H7 (cell line): Measurements from ENCODE around the gene LMNTD2. TPM values are rescaled to one million over a fixed set of nuclear protein-coding genes. Genes with fewer than 3 reads are reported as not detected.
A peak's percentile ranks its signal among the peaks of the same experiment; 100 is the strongest.

Source experiments
- DNase-seq: peaks from one replicate; pipeline ENCODE4 v3.0.0; 2012
- H3K27me3 ChIP-seq: 2 replicates; pipeline ENCODE4 v1.6.0; 2011; ENCODE audit warnings: mild to moderate bottlenecking, low read length; ENCODE audit not compliant: control insufficient read depth, insufficient read depth
- H3K36me3 ChIP-seq: replicated peaks from 2 replicates; pipeline ENCODE4 v1.5.1; 2011; ENCODE audit warnings: low read length; ENCODE audit not compliant: control insufficient read depth, insufficient read depth
- H3K4me3 ChIP-seq: 2 replicates; pipeline ENCODE4 v1.5.1; 2011; ENCODE audit warnings: low read depth, mild to moderate bottlenecking, control low read depth, low read length, moderate library complexity; ENCODE audit not compliant: insufficient read depth
- total RNA-seq: library from RNA; depleted of rRNA; stranded (reverse); fragments of >200 nt; shearing (Covaris generic); gene quantifications from 2 replicates; pipeline ENCODE4 v1.2.3, GENCODE V29; 2014

Gene LMNTD2
- total RNA-seq, 1 experiment from 2014 or later: 4.0 TPM

DNA sequence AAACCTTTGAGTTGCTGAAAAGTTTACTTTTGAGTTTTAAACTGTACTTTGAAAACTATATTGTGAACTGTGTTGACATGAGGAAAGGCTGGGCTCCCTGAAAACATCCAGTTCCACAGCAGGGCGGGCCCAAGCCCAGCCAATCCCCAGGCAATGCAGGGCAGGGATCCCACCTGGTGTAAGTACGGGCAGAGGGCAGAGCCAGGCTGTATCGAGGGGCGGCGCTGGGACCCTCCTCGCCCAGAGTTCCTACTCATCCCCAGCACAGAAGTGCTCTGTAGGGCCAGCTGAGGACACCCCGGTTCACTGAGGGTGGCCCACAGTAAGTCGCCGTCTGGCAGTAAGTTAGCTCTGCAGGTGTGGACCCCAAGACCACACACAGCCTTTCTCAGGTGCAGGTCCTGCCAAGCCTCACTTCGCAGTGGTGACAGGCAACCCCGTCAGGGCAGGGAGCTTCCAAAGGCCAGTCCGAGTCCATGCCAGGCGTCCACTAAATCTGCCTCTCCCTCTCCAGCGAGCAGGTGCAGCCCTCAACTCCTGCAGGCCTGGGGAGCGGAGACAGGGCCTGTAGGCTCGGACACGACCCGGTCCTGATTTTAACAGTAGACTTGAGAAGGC, 6.6 kb upstream of the LMNTD2 start:
- Histone ChIP-seq H3K36me3 (no peaks in the 10 kb centered on the region; the same call in 1 of the 2 replicates), H3K27me3 (peaks cover 15% of the 10 kb centered on the region; the same call in 1 of the 2 replicates), H3K4me3 (no peak overlapping the region)
- no peak for DNase-seq

DNA sequence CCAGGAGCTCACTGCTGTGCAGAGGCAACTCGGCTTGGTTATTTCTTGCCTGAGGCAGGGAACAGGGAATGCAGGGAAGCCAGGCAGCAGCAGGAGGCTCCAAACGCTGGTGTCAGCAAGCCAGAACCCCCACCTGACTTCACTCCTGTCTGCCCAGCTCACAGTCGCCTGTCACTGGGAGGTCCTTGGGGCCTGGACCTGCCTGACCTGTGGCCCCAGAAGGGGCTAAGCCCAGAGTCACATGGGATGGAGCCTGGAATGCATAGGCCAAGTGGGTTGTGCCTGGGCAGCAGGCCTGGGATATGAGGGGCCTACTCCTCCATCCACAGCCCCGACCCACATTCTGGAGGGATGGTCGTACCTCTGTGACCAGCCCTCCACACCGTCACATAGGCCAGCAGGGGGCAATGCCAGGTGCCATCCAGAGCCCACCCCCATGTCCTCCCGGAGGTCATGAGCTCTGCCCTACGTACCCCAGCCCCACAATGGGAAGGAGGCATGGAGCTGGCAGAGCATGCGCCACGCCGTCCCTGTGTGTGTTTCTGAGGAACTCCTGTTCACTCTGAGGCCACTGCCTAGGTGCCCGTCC, 5.5 kb upstream of the LMNTD2 start:
- H3K36me3 ChIP-seq: no peaks in the 10 kb centered on the region; the same call in 1 of the 2 replicates
- H3K4me3 ChIP-seq: no peak overlapping the region
- DNase-seq: no peak
- peaks cover 18% of the 10 kb centered on the region; the same call in 1 of the 2 replicates for H3K27me3 ChIP-seq

DNA sequence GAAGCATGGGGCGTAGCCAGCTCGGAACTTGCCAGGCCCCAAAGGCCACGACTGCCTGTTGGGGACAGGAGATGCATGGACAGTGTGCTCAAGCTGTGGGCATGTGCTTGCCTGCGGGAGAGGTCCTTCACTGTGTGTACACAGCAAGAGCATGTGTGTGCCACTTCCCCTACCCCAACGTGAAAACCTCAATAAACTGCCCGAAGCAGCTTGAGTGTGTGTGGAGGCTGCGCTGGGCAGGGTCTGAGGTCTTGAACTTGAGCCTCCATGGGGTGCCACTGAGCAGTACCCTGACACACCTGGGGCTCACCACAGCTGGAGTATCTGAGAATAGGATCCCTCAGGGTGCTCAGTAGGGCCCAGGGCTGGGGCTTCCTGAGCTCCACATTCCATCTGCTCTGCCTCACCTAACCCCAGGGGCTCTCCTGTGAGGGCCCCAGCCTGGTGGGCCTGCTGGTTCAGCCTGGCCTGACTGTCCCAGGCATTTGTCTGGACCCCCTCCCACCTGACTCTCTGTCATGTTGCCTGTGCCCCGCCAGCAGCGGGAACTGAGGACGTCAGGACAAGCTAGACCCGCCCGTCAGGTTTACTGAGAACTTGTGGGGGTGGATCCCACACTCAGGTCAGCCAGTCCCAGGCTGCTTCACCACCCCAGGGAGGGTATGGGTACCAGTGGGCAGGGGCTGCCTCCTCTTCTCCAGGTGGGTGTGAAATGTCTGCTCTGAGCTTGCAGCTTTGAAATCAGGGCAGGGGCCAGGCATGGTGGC, 3.5 kb upstream of the LMNTD2 start:
- Histone ChIP-seq H3K27me3 (peaks cover 16% of the 10 kb centered on the region; the same call in 1 of the 2 replicates), H3K36me3 (no peaks in the 10 kb centered on the region; the same call in 1 of the 2 replicates), H3K4me3 (no peak overlapping the region)
- no peak for DNase-seq

DNA sequence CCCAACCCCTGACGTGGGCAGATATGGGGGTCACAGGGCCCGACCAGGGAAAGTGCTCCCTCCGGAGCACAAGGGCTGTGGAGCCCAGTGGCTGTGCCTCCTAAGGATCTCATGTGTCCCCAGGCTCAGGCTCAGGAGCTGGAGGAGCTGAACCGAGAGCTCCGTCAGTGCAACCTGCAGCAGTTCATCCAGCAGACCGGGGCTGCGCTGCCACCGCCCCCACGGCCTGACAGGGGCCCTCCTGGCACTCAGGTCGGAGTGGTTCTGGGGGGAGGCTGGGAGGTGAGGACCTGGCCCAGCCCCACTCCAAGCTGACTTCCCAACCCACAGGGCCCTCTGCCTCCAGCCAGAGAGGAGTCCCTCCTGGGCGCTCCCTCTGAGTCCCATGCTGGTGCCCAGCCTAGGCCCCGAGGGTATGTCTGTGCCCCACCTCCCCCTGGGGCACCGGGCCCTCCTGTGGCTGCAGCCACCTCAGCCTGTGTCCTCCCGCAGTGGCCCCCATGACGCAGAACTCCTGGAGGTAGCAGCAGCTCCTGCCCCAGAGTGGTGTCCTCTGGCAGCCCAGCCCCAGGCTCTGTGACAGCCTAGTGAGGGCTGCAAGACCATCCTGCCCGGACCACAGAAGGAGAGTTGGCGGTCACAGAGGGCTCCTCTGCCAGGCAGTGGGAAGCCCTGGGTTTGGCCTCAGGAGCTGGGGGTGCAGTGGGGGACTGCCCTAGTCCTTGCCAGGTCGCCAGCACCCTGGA, 2.7 kb upstream of the LMNTD2 start:
- DNase-seq: no peak

DNA sequence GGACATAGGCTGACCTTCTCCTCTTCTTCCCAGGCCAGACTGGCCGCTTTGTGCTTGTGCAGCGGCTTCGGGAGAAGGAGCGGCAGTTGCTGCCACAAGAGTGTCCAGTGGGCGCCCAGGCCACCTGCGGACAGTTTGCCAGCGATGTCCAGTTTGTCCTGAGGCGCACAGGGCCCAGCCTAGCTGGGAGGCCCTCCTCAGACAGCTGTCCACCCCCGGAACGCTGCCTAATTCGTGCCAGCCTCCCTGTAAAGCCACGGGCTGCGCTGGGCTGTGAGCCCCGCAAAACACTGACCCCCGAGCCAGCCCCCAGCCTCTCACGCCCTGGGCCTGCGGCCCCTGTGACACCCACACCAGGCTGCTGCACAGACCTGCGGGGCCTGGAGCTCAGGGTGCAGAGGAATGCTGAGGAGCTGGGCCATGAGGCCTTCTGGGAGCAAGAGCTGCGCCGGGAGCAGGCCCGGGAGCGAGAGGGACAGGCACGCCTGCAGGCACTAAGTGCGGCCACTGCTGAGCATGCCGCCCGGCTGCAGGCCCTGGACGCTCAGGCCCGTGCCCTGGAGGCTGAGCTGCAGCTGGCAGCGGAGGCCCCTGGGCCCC, 1.6 kb upstream of the LMNTD2 start:
- Histone ChIP-seq H3K27me3 (peaks cover 22% of the 10 kb centered on the region), H3K4me3 (no peak overlapping the region), H3K36me3 (no peaks in the 10 kb centered on the region; the same call in 1 of the 2 replicates)
- no peak for DNase-seq

More for the DNA sequence above, 2.7 kb upstream of the LMNTD2 start:
- H3K36me3 ChIP-seq: no peaks in the 10 kb centered on the region; the same call in 1 of the 2 replicates
- H3K27me3 ChIP-seq: peaks cover 20% of the 10 kb centered on the region; the same call in 1 of the 2 replicates
- no peak overlapping the region for H3K4me3 ChIP-seq

DNA sequence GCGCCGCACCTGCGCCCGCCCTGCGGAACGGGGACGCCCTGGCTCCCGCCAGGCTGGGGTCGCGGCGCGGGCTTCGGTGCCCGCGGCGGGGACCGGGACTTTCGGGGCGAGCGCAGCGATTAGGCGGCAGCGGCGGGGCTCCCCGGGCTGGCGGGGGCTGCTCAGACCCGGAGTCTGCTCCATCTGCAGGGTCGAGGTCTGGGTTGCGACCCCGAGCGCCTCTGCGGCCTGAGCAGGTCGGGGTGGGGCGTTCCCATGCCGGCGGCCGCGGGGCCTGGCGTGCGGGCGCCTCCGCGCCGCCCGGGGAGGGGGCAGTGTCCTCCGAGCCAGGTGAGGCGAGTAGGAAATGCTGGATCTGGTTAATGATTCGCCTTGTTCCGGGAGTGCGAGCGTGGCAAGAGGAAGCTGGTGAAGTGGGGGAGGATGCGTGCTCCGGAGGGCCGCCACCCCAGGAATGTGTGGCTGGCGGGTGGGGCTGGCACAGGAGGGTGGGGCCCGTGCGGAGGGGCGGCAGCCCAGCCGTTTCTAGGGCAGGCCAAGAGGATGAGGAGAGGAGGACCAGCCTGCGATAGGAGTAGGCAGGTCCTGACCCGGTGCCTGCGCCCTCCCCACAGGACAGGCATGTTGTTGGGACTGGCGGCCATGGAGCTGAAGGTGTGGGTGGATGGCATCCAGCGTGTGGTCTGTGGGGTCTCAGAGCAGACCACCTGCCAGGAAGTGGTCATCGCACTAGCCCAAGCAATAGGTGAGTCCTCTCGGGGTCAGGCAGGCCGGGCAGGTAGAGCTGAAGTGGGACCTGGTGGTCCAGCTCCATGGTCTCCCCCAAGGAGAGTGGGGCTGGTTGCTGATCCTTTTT, 838 bp upstream of the LMNTD2 start:
- H3K36me3 ChIP-seq: no peaks in the 10 kb centered on the region; the same call in 1 of the 2 replicates
- peak overlapping the region; percentile 77 for H3K4me3 ChIP-seq
- peaks cover 28% of the 10 kb centered on the region for H3K27me3 ChIP-seq
- peak; percentile 90 for DNase-seq

DNA sequence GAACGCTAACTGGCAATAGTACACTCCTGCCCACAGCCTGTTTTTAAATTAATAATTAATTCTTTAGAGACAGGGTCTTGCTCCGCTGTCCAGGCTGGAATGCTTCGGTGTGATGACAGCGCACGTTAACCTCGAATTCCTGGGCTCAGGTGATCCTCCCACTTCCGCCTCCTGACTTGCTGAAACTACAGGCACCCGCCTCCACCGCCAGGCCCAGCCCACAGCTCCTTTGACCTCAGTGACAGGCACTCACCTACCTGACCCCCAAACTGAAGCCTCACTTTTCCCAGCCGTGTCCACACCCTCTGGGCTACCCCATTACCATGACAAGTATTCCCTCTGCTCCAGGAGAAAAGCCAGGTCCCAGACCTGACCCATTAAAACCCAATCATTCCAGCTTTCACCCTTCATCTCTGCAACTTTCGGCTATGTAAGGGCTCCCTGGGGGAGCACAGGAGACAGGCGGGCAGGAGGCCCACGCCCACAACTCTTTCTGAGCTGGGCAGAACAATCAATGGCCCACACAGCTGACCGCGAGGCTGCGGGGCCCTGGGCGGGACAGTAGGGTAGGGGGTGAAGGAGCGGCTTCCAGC, 730 bp downstream of the LMNTD2 start:
- peak; percentile 79 for DNase-seq
- H3K36me3 ChIP-seq: no peaks in the 10 kb centered on the region; the same call in 1 of the 2 replicates
- peak overlapping the region; percentile 56 for H3K4me3 ChIP-seq
- H3K27me3 ChIP-seq: peaks cover 38% of the 10 kb centered on the region

DNA sequence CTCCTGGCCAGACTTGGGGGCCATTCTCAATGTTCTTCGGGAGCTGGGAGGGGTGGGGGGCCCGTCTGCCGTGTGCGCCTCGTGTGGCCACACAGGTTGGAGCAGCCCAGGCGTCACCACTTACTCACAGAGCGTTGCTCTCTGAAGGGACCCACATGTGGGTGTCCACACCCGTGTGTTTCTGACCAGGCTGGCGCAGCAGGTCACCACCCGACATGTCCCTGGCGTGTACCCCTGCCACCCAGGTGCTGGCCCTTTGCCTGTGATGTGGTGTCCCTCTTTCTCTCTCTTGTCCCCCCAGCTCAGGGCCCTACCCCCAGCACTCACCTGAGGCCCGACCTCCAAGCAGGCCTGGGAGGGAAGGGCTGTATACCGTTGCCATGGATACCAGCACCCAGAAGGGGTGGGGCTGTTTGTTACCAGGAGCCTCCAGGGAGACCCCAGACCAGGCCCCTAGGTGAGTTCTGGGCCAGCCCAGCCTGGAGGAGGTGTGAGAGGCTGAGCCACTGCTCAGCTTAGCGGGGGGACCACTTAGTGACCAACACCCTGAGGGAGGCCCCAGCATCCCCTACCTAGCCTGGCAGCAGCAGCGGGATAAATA, 1.4 kb downstream of the LMNTD2 start:
- no peaks in the 10 kb centered on the region; the same call in 1 of the 2 replicates for H3K36me3 ChIP-seq
- H3K27me3 ChIP-seq: peaks cover 38% of the 10 kb centered on the region
- no peak for DNase-seq
- no peak overlapping the region for H3K4me3 ChIP-seq

DNA sequence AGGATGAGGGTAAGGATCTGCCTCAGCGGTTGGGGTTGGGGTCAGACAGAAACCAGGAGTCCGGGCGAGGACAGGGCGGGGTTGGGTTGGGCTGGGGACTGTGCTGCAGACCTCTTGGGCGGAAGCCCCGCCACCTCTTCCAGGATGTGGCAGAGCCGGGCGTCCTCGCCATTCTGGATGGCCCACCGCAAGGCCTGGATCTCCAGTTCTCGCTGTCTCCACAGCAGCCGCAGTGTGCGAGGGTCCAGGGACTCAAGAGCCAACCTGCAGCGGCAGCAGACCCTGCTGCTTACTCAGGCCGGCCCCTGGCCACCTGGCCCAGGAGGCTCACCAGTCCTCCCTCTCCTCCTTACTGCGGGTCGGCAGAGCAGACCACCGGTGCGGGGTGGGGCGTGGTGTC, 2.0 kb downstream of the LMNTD2 start:
- H3K36me3 ChIP-seq: no peaks in the 10 kb centered on the region; the same call in 1 of the 2 replicates
- peaks cover 38% of the 10 kb centered on the region for H3K27me3 ChIP-seq
- DNase-seq: no peak
- H3K4me3 ChIP-seq: no peak overlapping the region

DNA sequence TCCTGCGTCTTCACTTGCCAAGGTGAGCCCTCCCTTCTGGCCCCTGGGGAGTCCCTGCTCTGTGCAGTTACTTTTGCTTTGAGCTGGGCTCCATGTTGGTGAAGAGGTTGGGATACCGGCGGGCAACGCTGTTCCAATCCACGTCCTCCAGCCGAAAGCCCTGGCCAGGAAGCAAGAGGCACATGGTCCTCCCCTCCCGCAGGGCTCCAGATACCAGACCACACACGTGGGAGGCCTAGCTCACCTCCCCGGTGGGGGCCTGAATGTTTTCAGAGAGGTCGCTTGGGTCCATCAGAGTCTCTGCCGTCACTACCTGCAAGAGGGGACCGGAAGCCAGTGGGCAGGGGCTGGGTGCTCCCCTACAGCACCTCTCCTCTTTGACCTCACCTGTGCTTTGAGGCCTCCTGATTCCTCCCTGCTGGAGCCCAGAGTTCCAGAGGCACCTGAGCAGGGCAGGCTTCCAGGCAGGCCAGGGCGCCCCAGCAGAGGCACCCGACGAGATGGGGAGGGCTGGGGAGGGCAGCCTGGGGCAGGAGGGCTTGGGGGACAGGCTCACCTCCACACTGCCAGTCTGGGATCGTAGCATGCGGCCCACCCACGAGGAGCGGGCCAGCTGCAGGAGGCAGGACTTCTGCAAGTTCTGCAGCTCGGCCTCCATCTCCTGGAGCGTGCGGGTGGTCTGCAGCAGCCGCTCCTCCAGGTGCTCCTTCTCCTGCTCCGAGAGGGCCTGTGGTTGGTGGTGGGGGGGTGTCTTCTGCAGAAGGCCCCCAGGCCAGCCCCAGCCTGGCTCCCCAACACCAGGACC, 3.0 kb downstream of the LMNTD2 start:
- H3K36me3 ChIP-seq: no peaks in the 10 kb centered on the region
- no peak overlapping the region for H3K4me3 ChIP-seq
- DNase-seq: no peak
- H3K27me3 ChIP-seq: peaks cover 38% of the 10 kb centered on the region

DNA sequence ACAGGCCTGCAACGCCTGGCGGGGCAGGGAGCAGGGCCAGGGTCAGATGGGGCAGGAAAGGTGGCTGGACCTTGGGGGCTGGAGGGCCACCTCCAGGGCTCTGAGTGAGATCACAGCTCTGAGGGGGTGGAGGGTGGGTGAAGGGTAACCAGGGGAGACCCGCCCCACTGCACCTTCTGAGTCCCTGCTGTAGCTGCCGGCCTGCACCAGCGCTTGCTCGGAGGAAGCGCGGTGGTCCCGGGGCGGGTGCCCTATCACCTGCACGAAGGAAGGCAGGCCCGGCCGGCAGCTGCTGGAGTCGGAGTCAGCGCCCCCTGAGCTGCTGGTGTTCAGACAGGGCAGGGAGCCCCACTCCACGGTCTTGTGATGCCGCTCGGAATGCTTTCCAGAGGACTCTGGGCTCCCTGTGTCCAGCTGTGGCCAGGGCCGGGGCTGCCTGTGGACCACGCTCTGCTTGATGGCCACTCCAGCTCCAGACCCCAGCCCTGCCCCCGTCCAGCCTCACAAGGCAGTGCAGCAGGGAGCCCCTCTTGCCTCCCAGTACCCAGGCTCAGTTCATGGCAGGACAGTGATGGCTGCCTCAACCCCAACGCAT, 3.8 kb downstream of the LMNTD2 start:
- no peak for DNase-seq
- H3K4me3 ChIP-seq: peak overlapping the region; percentile 72; the same call in 1 of the 2 replicates
- peaks cover 38% of the 10 kb centered on the region for H3K27me3 ChIP-seq
- no peaks in the 10 kb centered on the region for H3K36me3 ChIP-seq
